Right renal pelvis (tissue), 4 donors: Measurements from ENCODE around the gene AOC2. TPM values are rescaled to one million over a fixed set of nuclear protein-coding genes. Genes with fewer than 3 reads are reported as not detected.
"Not testable (repeated sequence)": the region's sequence is repeated elsewhere in the genome, so short reads cannot be mapped to it uniquely, and the experiment has no call there.

Experiments
- DNase-seq, 4 donors: peaks; one replicate each; pipeline ENCODE4 v3.0.0-alpha.2; 2013; ENCODE audit warnings: low read depth in 4 of 4, low spot score in 3 of 4, missing footprints in 1 of 4
- polyA plus RNA-seq, 4 donors: library from polyadenylated mRNA; unstranded; fragments of 120-200 nt; gene quantifications; one replicate each; pipeline ENCODE4 v1.2.1, GENCODE V29; 2013; ENCODE audit not compliant: insufficient read length in 4 of 4

AOC2 gene
- polyA plus RNA-seq, 4 donors, result 0.83 to 1.2 (median 1.2) TPM

- DNase-seq, result no peak
These were observed 8.6 kb downstream of the AOC2 start for GRCh38 chr17:42853004-42853403.

- no peak for DNase-seq
These were observed 9.2 kb downstream of the AOC2 start for GRCh38 chr17:42853597-42853967.

GRCh38 chr17:42853968-42854790, 9.8 kb downstream of the AOC2 start:
- DNase-seq, result no peak

- no peak for DNase-seq
These were observed 10.7 kb downstream of the AOC2 start for GRCh38 chr17:42855048-42855596.

GRCh38 chr17:42856093-42856492, 11.7 kb downstream of the AOC2 start:
- DNase-seq, result not testable (repeated sequence)

GRCh38 chr17:42856516-42856915, 12.1 kb downstream of the AOC2 start:
- not testable (repeated sequence) for DNase-seq

GRCh38 chr17:42857389-42857788, 13.0 kb downstream of the AOC2 start:
- no peak for DNase-seq

GRCh38 chr17:42865638-42866094, 21.3 kb downstream of the AOC2 start:
- no peak for DNase-seq

GRCh38 chr17:42866216-42866615, 21.8 kb downstream of the AOC2 start:
- DNase-seq, result no peak

- DNase-seq, result no peak
These were observed 22.5 kb downstream of the AOC2 start for GRCh38 chr17:42866631-42867575.

GRCh38 chr17:42867694-42868261, 23.4 kb downstream of the AOC2 start:
- not testable (repeated sequence) for DNase-seq

GRCh38 chr17:42868338-42868737, 24.0 kb downstream of the AOC2 start:
- DNase-seq, result no peak

- DNase-seq, result no peak
These were observed 27.3 kb downstream of the AOC2 start for GRCh38 chr17:42871647-42872046.

GRCh38 chr17:42872251-42872965, 28.0 kb downstream of the AOC2 start:
- no peak for DNase-seq

- no peak for DNase-seq
These were observed 28.9 kb downstream of the AOC2 start for GRCh38 chr17:42873315-42873714.

GRCh38 chr17:42873932-42874695, 29.7 kb downstream of the AOC2 start:
- not testable (repeated sequence) for DNase-seq

- no peak for DNase-seq
These were observed 32.7 kb downstream of the AOC2 start for GRCh38 chr17:42877037-42877436.

GRCh38 chr17:42878123-42878880, 33.9 kb downstream of the AOC2 start:
- DNase-seq, result no peak
